Renal pelvis (tissue), 4 donors: Measurements from ENCODE around the gene QDPR. TPM values are rescaled to one million over a fixed set of nuclear protein-coding genes. Genes with fewer than 3 reads are reported as not detected.

ENCODE experiments used
- DNase-seq: peaks from one replicate; pipeline ENCODE4 v3.0.0-alpha.2; 2013
- polyA plus RNA-seq, 3 donors: library from polyadenylated mRNA; unstranded; fragments of 120-200 nt; gene quantifications; one replicate each; pipeline ENCODE4 v1.2.1, GENCODE V29; 2013; ENCODE audit not compliant: insufficient read length in 3 of 3

Gene QDPR
- polyA plus RNA-seq, 3 donors: 53.8 to 65.3 (median 60.9) TPM

- no peak for DNase-seq
Observed at GRCh38 chr4:17535906-17536305, 24.0 kb upstream of the QDPR start.

GRCh38 chr4:17535242-17535641, 23.4 kb upstream of the QDPR start:
- no peak for DNase-seq

DNA sequence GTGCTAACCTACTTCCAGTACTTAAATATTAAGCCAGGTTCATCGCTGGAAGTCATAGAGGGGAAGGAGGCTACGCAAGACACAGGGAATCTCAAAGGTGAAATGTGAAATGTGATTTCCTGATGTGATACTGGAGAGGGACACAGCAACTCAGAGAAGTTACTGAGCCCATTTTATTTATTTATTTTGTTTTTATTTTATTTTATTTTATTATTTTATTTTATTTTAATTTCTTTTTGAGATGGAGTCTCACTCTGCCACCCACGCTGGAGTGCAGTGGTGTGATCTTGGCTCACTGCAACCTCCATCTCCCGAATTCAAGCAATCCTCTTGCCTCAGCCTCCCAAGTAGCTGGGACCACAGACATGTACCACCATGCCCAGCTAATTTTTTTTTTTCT, 22.8 kb upstream of the QDPR start:
- no peak for DNase-seq

- DNase-seq: no peak
Observed at GRCh38 chr4:17531538-17532285, 19.8 kb upstream of the QDPR start.

DNA sequence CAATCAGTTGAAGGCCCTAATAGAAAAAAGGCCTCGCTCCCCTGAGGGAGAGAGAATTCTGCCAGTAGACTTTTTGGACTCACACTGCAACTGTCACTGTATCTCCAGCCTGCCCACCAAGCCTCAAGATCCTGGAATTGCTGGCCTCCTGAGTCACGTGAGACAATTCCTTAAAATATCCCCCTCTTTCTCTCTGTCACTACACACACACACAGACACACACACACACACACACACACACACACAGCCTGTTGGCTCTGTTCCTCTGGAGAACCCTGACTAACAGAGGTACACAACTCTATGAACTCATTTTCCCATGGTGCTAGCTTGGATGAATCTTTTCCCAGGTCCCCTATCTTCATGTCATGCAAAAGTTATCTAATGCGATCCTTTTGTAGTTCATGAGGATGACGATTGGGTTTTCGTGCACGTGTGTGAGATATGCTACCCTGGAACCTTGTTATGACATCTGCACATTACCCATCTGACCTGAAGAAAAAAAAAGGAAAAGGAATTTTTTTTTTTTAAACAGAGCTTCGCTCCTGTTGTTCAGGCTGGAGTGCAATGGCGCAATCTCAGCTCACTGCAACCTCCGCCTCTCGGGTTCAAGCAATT, 16.8 kb upstream of the QDPR start:
- DNase-seq: no peak

DNA sequence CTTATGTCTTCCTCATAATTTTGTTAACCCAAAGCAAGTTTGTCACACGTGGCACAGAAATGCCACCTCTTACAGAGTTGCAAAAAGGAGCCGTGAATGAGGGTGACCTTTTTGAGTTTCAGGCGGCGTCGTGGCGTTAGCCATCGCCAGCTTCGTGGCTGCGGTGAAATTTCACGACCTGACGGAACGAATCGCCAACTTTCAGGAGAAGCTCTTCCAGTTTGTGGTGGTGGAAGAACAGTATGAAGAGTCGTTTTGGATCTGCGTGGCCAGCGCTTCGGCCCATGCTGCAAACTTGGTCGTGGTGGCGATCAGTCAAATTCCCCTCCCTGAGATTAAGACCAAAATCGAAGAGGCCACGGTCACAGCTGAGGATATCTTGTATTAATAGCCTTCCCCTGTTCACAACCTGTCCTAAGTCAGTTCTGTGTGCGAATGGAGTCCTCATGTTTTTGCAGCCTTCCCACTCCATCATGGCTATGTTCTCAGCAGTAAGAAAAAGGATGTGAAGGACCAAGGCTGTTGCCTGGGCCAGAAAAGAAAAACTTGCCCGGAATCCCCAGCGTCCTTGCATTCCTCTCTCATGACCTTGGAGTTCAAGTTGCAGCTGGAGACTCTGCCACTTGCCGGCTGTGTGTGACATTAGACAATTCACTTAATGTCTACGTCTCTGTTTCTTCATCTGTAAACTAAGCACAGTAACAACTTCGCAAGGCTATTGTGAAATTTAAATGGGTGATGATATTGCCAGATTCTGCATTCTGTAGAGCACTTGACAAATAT, 15.0 kb upstream of the QDPR start:
- DNase-seq: no peak

DNA sequence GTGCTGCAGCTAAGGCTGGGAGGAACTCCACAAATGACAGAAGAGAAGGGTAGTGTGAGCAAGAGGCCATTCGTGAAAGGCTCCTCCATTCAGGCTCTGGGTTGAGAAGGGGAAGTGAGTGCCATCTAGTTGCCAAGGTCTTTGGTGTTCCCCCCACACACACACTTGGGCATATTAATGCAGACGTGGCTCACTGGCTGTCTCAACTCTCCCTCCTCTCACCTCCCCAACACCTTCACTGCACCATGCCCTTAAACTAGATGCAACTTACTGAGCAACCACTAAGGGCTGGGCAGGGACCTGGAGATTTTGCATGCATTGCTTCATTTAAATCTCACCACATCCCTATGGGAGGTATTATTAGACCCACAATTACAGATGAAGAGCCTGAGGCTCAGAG, 11.8 kb upstream of the QDPR start:
- DNase-seq: no peak

- no peak for DNase-seq
Observed at GRCh38 chr4:17521595-17521994, 9.7 kb upstream of the QDPR start.

GRCh38 chr4:17517664-17518063, 5.8 kb upstream of the QDPR start:
- DNase-seq: no peak

GRCh38 chr4:17516980-17517379, 5.1 kb upstream of the QDPR start:
- DNase-seq: no peak

DNA sequence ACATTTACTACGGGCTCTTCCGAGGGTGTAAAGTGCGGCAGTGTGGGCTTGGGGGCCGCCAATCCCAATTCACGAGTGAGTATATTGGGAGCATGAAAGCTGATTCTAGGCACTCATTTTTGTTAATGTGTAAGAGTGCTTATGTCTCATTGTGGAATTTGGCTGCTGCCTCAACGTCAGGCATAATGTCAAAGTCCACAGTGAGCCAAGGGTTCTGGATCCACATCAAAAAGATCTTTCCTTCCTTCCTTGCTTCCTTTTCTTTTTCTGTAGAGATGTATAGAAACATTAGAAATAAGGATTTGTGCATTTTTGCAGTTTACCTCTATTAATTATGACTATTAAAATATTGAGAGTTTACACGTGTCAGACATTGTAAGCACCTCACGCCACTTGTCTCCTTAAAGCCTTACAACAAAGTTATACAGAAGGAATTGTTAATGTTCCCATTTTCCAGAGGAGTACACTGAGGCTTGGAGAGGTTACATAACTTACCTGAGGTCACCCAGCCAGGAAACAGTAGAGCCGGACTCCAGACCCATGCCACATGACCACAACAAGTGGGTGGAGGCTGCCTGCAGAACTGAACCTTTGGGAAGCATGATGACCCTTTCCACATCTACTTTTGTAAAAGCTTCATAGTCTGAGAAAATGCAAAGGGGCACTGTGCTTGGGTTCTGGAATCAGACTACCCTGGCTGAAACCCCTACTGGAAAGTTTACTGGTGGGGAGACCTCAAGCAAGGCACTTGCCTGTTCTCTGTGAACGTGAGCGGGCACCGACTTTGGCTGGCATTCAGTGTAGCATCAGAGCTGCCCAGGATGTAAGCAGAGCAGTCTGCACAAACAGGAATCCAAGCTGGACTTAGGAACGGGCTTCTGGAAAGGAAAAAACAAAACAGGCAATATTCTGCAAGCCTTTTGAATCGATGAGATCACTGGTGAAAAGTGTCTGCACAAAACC, 3.8 kb upstream of the QDPR start:
- no peak for DNase-seq

DNA sequence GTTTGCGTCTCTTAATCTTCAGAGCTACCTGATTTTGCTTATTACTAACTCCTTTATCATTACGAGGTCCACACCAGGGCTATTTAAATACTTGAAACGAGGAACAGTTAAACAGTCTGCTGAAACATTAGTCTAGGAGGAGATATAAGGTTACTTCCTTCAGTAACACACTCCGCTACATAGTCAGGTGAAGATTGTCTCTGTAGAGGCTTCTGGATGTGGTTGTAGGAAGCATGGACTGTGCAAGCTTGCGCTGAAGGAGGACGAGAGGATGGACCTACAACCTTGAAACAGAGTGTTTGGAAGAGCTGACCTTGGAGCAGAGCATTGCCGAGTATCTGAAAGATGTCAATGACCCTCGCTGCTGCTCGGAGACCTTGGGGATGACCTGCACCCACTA, 3.0 kb upstream of the QDPR start, which contains the start of gene CLRN2:
TSS of gene CLRN2 (plus strand) at position 301 of the 400 bp plus-strand sequence. CDS start 102 bp downstream, outside the sequence.
- no peak for DNase-seq

DNA sequence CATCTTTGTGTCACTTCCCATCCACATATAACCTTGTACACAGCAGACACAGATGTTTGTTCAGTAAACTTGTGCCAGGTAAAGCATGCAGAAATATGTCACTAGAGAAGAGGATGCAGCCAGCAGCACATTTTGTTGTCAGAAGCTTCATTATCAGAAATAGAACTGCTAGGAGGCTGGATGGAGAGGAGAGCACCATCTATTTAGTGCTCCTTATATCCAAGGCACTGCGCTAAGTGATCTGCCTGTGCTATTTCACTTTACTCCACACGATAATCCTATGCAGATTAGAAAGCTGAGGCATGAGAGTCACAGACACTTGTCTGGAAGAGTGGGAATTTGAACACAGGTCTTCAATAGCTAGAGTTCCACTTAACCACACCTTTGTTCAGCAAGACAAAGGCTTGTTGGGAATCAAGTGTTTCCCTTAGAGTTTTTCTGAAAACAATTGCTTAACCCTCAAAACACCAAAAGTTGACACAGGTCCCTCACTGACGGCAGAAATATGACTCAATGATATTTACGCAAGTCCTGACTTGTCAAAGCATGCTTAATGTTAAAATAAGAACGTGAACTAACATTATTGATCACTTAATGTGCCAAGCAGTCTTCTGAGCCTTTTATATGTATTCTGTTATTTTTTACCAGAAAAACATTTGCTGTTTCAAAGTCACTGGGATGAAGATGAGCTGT, 1.2 kb upstream of the QDPR start:
- DNase-seq: no peak

DNA sequence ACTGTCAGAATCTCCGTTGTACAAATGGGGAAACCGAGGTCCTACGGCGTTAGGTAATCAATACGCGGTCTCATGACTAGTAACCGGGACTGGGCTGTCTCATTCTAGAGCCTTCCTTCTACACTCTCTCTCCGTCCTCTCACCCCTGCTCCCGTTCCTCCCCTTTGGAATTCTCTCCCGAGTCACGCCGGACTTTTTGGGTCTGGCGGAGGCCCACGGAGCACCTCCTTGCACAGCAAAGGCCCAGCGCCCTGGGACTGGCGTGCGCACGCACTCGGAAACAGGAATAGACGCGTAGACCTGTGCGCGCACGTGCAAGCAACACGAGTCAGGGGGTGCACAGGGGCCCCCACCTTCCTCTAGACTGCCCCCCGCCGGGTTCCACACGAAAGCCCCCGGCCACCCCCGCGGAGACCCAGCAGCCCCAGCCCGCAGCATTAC, 361 bp downstream of the QDPR start:
- no peak for DNase-seq

DNA sequence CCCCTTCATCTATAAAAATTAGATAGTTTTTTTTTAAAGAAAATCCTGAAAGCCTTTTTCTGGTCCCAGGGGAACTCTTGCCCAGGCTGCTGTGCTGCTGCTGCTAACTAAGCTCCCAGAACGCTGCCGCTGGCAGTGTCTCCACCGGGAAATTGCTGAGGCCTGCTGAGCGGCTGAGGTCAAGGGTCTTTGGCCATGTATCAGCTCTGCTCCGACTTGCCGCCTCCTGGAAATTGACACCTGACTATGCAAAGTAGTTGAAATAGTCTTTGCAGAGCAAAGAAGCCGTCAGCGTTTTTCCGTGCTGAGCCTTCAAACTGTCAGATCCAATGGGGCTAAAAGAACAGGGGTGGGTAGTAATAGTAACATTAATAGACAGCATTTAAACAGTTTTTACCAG, 839 bp downstream of the QDPR start:
- no peak for DNase-seq

- DNase-seq: no peak
Observed at GRCh38 chr4:17510582-17510981, 1.3 kb downstream of the QDPR start.

DNA sequence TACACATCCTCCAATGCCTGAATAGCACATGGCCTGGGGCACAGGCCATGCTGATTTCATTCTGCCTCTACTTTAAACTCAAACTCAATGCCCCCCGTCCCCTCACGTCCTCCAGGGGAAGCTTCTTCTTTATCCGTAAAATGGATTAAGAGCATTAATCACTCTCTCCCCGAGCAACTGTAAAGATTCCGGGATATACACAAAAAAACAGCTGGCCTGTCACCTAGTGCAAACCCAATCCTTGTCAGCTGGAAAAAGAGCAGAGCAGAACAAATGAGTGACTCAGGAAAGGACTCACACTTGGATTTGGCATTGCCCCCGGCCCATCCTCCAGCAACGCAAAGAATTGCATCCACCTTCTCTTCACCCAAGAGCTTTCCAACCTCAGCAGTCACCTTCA, 7.8 kb downstream of the QDPR start:
- no peak for DNase-seq

- DNase-seq: no peak
Observed at GRCh38 chr4:17502756-17503155, 9.1 kb downstream of the QDPR start.

DNA sequence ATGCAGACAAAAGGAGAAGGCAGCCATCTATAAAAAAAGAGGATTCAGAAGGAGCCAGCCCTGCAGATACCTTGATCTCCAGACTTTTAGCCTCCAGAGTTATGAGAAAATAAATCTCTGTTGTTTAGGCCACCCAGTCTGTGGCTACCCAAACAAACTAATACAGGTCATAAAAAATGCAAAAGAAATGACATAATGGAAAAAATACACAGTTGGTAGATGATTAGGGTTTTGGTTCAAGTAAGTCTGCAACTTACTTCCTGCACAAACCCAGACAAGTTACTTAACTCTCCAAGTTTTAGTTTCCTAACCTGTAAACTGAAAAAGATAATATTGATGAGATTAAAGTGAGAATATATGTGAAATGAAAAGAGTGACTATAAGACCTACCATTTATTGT, 11.3 kb downstream of the QDPR start:
- no peak for DNase-seq

- DNase-seq: no peak
Observed at GRCh38 chr4:17497890-17498523, 13.9 kb downstream of the QDPR start.
